ENCODE data around the gene MPDU1. TPM values are rescaled to one million over a fixed set of nuclear protein-coding genes. Genes with fewer than 3 reads are reported as not detected.

Gene MPDU1
- total RNA-seq, 2 experiments from 2014 or later = 21.3 to 34.5 TPM

DNA sequence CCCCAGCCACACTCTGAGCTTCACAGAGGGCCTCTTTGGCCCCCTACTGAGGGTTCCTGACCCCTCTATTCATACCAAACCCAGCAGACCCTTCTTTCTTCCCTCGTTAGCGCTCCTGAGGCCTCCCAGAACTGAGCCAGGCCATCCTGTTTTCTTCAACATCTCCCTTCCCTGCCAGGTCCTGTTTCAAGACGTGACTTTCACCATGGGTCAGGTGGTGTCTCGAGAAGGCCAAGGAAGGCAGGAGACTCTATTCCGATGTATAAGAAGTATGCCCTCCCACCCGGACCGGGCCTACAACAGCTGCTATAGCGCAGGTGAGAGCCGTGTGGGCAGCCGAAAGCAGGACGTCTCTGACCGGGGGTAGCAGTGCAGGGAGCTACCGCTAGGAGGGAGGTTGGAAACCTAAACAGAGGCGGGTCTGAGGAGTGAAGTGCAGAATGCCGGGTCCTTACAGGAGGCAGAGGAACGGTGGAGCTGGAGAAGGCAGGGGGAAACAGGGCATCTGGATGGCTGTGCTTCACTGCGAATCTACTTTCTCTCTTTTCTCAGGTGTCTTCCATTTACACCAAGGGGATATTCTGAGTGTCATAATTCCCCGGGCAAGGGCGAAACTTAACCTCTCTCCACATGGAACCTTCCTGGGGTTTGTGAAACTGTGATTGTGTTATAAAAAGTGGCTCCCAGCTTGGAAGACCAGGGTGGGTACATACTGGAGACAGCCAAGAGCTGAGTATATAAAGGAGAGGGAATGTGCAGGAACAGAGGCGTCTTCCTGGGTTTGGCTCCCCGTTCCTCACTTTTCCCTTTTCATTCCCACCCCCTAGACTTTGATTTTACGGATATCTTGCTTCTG lies 23.3 kb upstream of the MPDU1 start:
- H3K79me2 ChIP-seq (ENCODE audit: insufficient read depth, low read depth, low read length) = peaks cover 31% of the 10 kb centered on the region; the same call in 1 of the 2 replicates
- TF ChIP-seq CTCF (conservative IDR thresholded peaks at IDR 0.05; ENCODE audit: low read length) = no peak; the same call in 1 of the 2 replicates
- H3K4me1 ChIP-seq (ENCODE audit: insufficient read depth, low read length, poor library complexity, severe bottlenecking) = peaks cover 47% of the 10 kb centered on the region
- H2AFZ ChIP-seq (ENCODE audit: low read length) = no peak overlapping the region; the same call in 1 of the 2 replicates
- peak overlapping the region; percentile 74 for H3K4me2 ChIP-seq (ENCODE audit: low read length)
- CTCF ChIA-PET (ENCODE audit: unreplicated experiment) = interaction anchor here (0.6 to 2.3 kb wide), 8 partner anchors 46 to 223 kb away, joined by 3 to 18 read pairs (median 3); partner anchors contain the start of genes TMEM95 and WRAP53
- intact Hi-C loops (cut with micrococcal nuclease; ENCODE audit: unreplicated experiment) = loop anchor here (1.0 to 2.0 kb wide), 5 partner anchors 12 to 204 kb away; partner anchors contain the start of gene POLR2A
- no TSS peak for BruUV-seq (replicated peaks)
- POLR2A ChIA-PET = interaction anchor here (0.6 to 1.5 kb wide), 11 partner anchors 13 to 686 kb away, joined by 3 to 9 read pairs (median 3); partner anchors contain the start of genes TMEM102 and TNFSF12
- no peaks in the 10 kb centered on the region for H3K9me2 ChIP-seq (ENCODE audit: insufficient read depth, low read length)
- peak; percentile 81 for DNase-seq (ENCODE audit: low spot score)
- H4K20me1 ChIP-seq (ENCODE audit: insufficient read depth, low read length) = no peaks in the 10 kb centered on the region
- peak overlapping the region; percentile 94 for H3K4me3 ChIP-seq (ENCODE audit: low read depth, low read length, poor library complexity, severe bottlenecking)
- H3K27ac ChIP-seq (ENCODE audit: low read depth, low read length, poor library complexity, severe bottlenecking) = peak overlapping the region; percentile 80
- H3K36me3 ChIP-seq (ENCODE audit: insufficient read depth, low read length) = peaks cover 22% of the 10 kb centered on the region
- no peaks in the 10 kb centered on the region for H3K9me3 ChIP-seq (ENCODE audit: low read length)

GRCh38 chr17:7561028-7561575 lies 22.6 kb upstream of the MPDU1 start:
- no peaks in the 10 kb centered on the region for H3K9me2 ChIP-seq (ENCODE audit: insufficient read depth, low read length)
- peaks cover 47% of the 10 kb centered on the region for H3K4me1 ChIP-seq (ENCODE audit: insufficient read depth, low read length, poor library complexity, severe bottlenecking)
- no peaks in the 10 kb centered on the region for H3K9me3 ChIP-seq (ENCODE audit: low read length)
- POLR2A ChIA-PET = interaction anchor here (0.6 to 1.5 kb wide), 11 partner anchors 13 to 685 kb away, joined by 3 to 9 read pairs (median 3); partner anchors contain the start of genes TMEM102 and TNFSF12
- BruUV-seq (replicated peaks) = TSS peak; percentile 87
- DNase-seq (ENCODE audit: low spot score) = peak; percentile 88
- intact Hi-C loops (cut with micrococcal nuclease; ENCODE audit: unreplicated experiment) = loop anchor here (1.0 to 2.0 kb wide), 5 partner anchors 11 to 205 kb away; partner anchors contain the start of gene POLR2A
- H3K27ac ChIP-seq (ENCODE audit: low read depth, low read length, poor library complexity, severe bottlenecking) = peak overlapping the region; percentile 80
- no peak for TF ChIP-seq EZH2phosphoT487 (IDR thresholded peaks at IDR 0.05; ENCODE audit: borderline replicate concordance, low read depth, low read length)
- TF ChIP-seq CTCF (conservative IDR thresholded peaks at IDR 0.05; ENCODE audit: low read length) = peak; percentile 74
- peaks cover 29% of the 10 kb centered on the region for H3K36me3 ChIP-seq (ENCODE audit: insufficient read depth, low read length)
- CTCF ChIA-PET (ENCODE audit: unreplicated experiment) = interaction anchor here (0.6 to 2.3 kb wide), 7 partner anchors 47 to 206 kb away, joined by 3 to 18 read pairs (median 3); partner anchors contain the start of genes TMEM95 and WRAP53
- H3K79me2 ChIP-seq (ENCODE audit: insufficient read depth, low read depth, low read length) = peaks cover 31% of the 10 kb centered on the region; the same call in 1 of the 2 replicates
- H3K4me3 ChIP-seq (ENCODE audit: low read depth, low read length, poor library complexity, severe bottlenecking) = peak overlapping the region; percentile 94
- peak overlapping the region; percentile 77 for H2AFZ ChIP-seq (ENCODE audit: low read length)
- peak overlapping the region; percentile 74 for H3K4me2 ChIP-seq (ENCODE audit: low read length)
- H4K20me1 ChIP-seq (ENCODE audit: insufficient read depth, low read length) = no peaks in the 10 kb centered on the region
